Middle frontal gyrus (tissue), 1 donor: ENCODE data around the gene SEL1L3.
"Not testable (repeated sequence)": the region's sequence is repeated elsewhere in the genome, so short reads cannot be mapped to it uniquely, and the experiment has no call there.

Experiments used
- DNase-seq: peaks from one replicate; pipeline ENCODE4 v3.0.0-alpha.2; 2015; ENCODE audit warnings: low spot score; ENCODE audit errors: extremely low spot score

SEL1L3 gene

GRCh38 chr4:25862411-25863346, at the start of gene SEL1L3:
Gene SEL1L3, minus strand, starts transcription at chr4:25862988. Its CDS starts 152 bp downstream, at chr4:25862836.
- no peak for DNase-seq

- no peak for DNase-seq
Measured at GRCh38 chr4:25911356-25911755, 48.6 kb upstream of the SEL1L3 start.

DNA sequence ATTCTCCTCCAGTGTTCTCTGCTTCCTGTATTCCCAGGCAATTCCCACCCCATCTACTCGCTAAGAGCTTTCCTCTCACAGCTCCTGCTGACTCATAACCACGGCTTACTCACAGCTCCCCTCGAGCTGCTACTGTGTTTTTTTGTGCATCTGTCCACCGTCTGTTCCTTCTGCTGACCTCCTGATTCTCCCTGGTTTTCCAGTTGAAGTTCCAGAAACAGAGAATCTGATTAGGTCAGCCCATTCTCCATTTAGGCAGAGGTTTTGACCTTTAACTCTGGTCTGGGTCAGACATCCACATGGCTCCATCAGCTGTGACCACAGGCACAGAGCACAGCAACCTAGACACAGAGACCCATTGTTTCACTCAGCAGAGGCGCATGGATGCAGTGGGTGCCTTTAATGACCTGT, 45.7 kb upstream of the SEL1L3 start:
- no peak for DNase-seq

DNA sequence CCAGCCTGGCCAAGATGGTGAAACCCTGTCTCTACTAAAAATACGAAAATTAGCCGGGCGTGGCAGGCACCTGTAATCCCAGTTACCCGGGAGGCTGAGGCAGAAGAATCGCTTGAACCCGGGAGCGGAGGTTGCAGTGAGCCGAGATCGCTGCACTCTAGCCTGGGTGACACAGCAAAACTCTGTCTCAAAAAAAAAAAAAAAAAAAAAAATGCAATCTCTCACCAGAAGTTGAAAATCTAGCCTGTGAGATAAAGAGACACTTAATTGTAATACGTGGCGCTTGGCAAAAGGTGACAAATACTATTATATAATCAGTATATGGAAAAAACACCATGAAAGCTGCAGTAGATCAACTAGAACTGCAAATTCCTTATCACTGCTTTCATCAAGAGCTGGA, 43.3 kb upstream of the SEL1L3 start:
- not testable (repeated sequence) for DNase-seq

GRCh38 chr4:25905371-25905770, 42.6 kb upstream of the SEL1L3 start:
- no peak for DNase-seq

DNA sequence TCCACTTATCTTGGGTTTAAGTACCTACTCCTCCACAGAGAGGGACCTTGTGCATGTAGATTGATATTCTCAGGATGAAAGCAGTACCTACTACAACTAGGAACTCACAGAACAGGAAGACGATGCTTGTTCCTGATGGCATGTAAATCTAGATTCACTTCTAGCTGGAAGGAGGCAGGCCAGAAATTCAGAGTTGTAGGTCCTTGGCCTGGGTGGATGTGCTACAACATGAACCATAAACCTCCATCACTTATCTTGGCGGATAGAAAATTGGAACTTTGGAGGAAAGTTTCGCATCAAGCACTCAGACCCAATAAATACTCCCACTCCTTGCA, 41.9 kb upstream of the SEL1L3 start:
- no peak for DNase-seq

- no peak for DNase-seq
Measured at GRCh38 chr4:25903900-25904747, 41.3 kb upstream of the SEL1L3 start.

DNA sequence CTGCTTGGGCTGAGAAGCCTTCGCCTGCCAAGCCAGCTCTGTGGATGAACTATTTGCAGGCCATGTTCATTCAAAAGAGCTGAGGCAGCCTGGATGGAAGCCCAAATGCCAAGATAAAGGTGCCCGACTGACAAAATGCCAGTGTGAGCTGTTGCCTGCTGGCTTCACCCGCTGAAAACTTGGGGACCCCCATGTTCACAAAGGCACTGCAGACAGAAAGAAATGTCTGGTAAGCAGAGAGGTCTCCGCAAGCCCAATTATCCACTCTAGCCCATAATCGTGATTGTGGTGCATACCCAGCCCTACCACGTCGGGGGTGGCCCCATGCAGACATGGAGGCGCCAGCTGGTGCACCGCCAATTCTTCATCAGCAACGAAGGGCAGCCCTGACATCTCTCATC, 38.2 kb upstream of the SEL1L3 start:
- DNase-seq = no peak

DNA sequence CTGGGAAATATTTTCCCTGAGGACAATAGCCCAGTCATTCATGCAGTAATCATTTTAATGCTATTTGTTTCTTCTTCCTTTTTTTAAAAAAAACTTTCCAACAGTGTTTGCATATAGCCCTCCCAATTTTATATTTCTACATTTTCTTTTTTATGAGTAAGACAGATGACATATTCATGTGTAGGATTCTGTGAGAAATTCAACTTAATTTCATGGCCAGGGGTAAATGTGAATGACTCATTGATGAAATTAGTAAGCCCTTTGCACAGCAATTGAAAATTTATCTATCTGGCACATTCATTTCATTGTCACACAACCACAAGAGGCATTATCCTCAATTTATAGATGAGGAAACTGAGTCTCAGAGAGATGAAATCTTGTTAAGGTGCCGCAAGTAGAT, 37.5 kb upstream of the SEL1L3 start:
- no peak for DNase-seq

- DNase-seq = no peak
Measured at GRCh38 chr4:25896776-25897539, 34.2 kb upstream of the SEL1L3 start.

DNA sequence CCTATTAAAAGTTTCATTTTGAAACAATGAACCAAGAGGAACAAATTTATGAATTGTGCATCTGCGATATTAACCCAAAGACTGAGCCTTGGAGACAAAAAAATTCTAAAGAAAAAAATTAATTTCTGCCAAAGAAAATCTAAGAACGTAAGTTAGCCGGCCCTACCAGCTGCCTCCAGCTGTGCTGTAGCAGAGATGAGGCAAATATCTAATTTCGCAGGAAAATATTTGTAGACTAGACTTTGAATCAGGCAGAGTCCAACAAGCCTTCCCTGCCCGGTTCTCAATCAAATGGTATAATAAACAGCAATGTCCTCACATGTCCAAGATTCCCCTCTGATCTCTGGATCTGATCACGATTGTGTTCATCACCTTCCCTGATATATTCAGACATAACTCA, 30.0 kb upstream of the SEL1L3 start:
- no peak for DNase-seq

DNA sequence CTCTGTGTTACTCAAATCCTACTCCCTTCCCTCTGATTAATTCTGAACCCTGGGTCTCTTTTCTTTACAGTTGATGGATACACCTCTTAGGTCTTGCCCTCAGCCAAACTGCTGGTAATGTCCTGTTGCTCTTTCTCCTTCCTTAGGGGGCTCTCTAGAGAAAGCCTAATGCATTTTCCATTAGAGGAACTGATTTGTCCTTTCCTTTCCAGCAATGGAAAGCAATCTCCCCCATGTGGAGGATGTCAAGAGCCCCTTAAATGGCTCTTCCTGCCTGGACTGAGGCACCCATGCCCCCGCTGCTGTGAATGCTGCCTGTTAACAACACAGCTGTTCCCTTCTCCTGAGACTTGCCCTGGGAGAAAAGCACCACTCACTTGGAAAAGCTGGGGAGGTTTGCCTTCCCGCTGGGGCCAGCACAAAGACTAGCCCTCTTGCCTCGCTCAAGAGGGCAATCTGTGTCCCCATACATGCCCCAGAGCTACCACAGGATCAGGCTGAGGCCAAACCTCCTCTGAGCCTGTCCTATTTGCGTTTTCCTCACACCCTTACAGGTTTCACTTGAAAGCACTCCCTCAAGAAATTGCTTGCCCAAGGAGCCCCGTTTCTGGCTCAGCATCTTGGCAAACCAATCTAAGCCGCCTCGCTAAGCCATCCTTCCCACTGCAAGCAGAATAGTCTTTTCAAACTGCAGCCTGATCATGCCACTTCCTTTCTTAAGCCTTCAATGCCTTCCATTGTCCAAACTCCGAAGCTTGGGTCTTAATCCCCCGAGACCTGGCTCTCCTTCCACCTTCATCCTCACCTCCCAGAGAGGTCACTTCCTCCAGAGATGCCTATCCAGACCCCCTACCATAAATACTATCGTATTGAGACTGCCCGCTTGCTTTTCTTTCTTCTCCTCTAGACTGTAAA, 28.0 kb upstream of the SEL1L3 start:
- no peak for DNase-seq

GRCh38 chr4:25889589-25890503, 27.1 kb upstream of the SEL1L3 start:
- no peak for DNase-seq

GRCh38 chr4:25888781-25889180, 26.0 kb upstream of the SEL1L3 start:
- DNase-seq = no peak

DNA sequence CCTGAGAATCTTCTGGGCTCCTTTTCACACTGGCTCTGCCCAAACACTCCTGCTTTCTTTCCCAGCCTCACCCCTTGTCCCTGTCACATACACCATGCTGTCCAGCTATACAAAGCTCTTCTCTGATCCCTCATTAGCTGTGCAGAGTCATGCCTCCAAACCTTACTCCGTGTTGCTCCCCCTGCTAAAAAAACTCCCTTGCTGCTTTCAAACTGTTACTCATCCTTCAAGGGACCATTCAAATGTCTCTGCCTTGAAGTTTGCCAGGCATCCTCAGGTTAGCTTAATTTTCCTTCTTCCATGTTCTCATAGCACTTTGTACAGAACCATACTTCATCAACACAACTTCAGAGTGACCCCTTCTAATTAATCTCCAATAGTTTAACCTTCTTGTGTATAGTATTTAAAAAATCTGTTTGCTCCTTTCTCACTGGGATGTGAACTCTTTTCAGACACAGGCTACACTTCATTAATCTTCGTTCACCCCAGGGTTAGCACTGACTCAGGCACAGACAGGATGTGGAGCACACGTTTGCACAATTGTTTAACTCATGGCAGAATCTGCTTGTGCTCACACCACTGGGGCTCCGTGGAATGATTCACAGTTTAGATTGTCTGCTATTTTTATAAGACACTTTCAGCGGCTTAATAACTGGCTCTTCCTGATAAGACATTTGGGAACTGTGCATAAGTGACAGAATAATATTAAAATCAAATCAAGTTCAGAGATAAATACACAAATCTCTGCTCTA, 21.4 kb upstream of the SEL1L3 start:
- no peak for DNase-seq

GRCh38 chr4:25883565-25883964, 20.8 kb upstream of the SEL1L3 start:
- no peak for DNase-seq

GRCh38 chr4:25882226-25882625, 19.4 kb upstream of the SEL1L3 start:
- no peak for DNase-seq

GRCh38 chr4:25881193-25881592, 18.4 kb upstream of the SEL1L3 start:
- no peak for DNase-seq
